ENCODE measurements around the gene ZNF710.

The ZNF710 gene

DNA sequence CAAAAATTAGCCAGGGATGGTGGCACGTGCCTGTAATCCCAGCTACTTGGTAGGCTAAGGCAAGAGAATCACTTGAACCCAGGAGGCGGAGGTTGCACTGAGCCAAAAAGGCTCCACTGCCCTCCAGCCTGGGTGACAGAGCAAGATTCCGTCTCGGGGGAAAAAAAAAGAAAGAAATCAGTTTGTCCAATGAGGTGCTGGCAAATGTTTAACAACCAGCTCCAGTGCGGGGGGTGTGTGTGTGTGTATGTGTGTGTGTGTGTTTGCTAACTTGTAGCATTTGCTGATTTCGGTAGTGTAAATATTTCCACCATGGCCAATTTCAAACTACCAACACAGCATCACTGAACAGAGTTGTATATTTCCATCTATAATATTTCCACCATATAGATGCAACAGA, 124.9 kb downstream of the ZNF710 start:
- H3K9me2 ChIP-seq (replicated peaks; ENCODE audit: low read depth, low read length), result no peaks in the 10 kb centered on the region
- no peaks in the 10 kb centered on the region for H3K79me2 ChIP-seq (ENCODE audit: insufficient read depth, low read length)
- H3K4me3 ChIP-seq (ENCODE audit: low read length, poor library complexity, severe bottlenecking), result no peak overlapping the region
- H3K27me3 ChIP-seq (ENCODE audit: insufficient read depth, low read length, poor library complexity, severe bottlenecking), result no peaks in the 10 kb centered on the region
- H2AFZ ChIP-seq (ENCODE audit: low read length), result no peak overlapping the region
- no peaks in the 10 kb centered on the region for H3K36me3 ChIP-seq (ENCODE audit: insufficient read depth, low read length)
- TF ChIP-seq, protein P1, sequence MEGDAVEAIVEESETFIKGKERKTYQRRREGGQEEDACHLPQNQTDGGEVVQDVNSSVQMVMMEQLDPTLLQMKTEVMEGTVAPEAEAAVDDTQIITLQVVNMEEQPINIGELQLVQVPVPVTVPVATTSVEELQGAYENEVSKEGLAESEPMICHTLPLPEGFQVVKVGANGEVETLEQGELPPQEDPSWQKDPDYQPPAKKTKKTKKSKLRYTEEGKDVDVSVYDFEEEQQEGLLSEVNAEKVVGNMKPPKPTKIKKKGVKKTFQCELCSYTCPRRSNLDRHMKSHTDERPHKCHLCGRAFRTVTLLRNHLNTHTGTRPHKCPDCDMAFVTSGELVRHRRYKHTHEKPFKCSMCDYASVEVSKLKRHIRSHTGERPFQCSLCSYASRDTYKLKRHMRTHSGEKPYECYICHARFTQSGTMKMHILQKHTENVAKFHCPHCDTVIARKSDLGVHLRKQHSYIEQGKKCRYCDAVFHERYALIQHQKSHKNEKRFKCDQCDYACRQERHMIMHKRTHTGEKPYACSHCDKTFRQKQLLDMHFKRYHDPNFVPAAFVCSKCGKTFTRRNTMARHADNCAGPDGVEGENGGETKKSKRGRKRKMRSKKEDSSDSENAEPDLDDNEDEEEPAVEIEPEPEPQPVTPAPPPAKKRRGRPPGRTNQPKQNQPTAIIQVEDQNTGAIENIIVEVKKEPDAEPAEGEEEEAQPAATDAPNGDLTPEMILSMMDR (conservative IDR thresholded peaks at IDR 0.05; ENCODE audit: low read length), result no peak
- no peak for TF ChIP-seq EZH2phosphoT487 (IDR thresholded peaks at IDR 0.05; ENCODE audit: borderline replicate concordance)
- no peaks in the 10 kb centered on the region for H3K4me1 ChIP-seq (ENCODE audit: insufficient read depth, low read length, poor library complexity, severe bottlenecking)
- no peaks in the 10 kb centered on the region for H4K20me1 ChIP-seq (ENCODE audit: insufficient read depth, low read length, poor library complexity, severe bottlenecking)
- no peaks in the 10 kb centered on the region for H3F3A ChIP-seq (ENCODE audit: low read depth)
- no peak overlapping the region for H3K4me2 ChIP-seq (ENCODE audit: low read depth, low read length, poor library complexity, severe bottlenecking)
- H3K9ac ChIP-seq (ENCODE audit: low read depth, low read length, poor library complexity, severe bottlenecking), result no peak overlapping the region
- H3K9me3 ChIP-seq (ENCODE audit: insufficient read depth, low read depth, low read length), result no peaks in the 10 kb centered on the region

DNA sequence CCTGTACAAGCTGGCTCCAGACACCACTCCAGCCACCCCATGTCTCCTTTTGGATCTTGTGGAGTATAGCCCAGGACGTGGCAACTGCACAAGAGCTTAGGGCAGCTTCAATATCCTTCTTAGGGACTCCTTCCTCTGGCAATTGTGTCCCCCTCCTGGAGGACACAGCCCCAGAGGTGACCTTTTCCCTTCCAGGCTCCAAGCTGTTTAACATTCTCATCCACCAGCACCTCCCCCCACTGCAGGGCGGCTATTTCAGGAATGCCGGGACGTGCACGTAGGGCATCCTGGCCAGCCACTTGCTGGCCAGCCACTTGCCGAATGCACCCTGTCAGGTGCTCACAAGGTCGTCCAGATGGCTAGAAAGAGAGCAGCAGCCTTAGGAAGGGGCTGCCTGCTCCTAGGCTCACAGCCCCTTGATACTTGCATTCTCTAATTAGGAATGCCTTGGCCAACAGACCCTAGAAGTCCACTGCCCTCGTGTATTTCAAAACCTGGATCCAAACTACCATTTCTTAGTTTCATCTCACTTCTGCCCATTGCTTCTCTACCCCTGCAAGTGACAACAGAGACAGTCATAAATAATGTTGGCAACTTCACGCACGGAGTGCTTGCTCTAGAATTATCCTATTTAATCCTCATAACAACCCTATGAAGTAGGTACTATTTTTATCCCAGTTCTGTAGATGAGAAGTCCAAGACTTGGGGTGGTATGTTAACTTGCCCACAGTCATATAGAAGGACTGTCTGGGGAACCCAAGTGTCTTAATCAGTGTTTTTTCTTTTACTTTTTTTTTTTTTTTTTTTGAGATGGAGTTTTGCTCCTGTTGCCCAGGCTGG, 125.7 kb downstream of the ZNF710 start:
- Histone ChIP-seq H3K4me2 (ENCODE audit: low read depth, low read length, poor library complexity, severe bottlenecking) (no peak overlapping the region), H3K9me2 (replicated peaks; ENCODE audit: low read depth, low read length) (no peaks in the 10 kb centered on the region), H4K20me1 (ENCODE audit: insufficient read depth, low read length, poor library complexity, severe bottlenecking) (no peaks in the 10 kb centered on the region), H3K4me3 (ENCODE audit: low read length, poor library complexity, severe bottlenecking) (no peak overlapping the region), H3K79me2 (ENCODE audit: insufficient read depth, low read length) (no peaks in the 10 kb centered on the region), H3F3A (ENCODE audit: low read depth) (no peaks in the 10 kb centered on the region), H3K9ac (ENCODE audit: low read depth, low read length, poor library complexity, severe bottlenecking) (no peak overlapping the region), H3K27me3 (ENCODE audit: insufficient read depth, low read length, poor library complexity, severe bottlenecking) (no peaks in the 10 kb centered on the region), H3K9me3 (ENCODE audit: insufficient read depth, low read depth, low read length) (no peaks in the 10 kb centered on the region), H3K36me3 (ENCODE audit: insufficient read depth, low read length) (no peaks in the 10 kb centered on the region), H3K4me1 (ENCODE audit: insufficient read depth, low read length, poor library complexity, severe bottlenecking) (no peaks in the 10 kb centered on the region), H2AFZ (ENCODE audit: low read length) (no peak overlapping the region)
- TF ChIP-seq, protein P1 (conservative IDR thresholded peaks at IDR 0.05; ENCODE audit: low read length), result no peak
- no peak for TF ChIP-seq EZH2phosphoT487 (IDR thresholded peaks at IDR 0.05; ENCODE audit: borderline replicate concordance)

DNA sequence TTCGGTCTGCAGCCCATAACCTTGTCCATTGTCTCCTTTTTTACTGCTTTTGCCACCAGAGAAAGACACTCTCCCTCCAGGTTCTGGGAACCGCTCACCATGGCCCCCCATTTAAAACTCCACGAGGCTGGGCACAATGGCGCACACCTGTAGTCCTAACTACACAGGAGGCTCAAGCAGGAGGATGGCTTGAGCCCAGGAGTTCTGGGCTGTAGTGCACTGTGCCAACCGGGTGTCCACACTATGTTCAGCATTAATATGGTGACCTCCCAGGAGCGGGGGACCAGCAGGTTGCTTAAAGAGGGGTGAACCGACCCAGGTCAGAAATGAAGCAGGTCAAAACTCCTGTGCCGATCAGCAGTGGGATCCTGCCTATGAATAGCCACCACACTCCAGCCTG, 129.2 kb downstream of the ZNF710 start:
- Histone ChIP-seq H3K9ac (ENCODE audit: low read depth, low read length, poor library complexity, severe bottlenecking) (no peak overlapping the region), H3K27me3 (ENCODE audit: insufficient read depth, low read length, poor library complexity, severe bottlenecking) (no peaks in the 10 kb centered on the region), H3K36me3 (ENCODE audit: insufficient read depth, low read length) (no peaks in the 10 kb centered on the region), H3K9me2 (replicated peaks; ENCODE audit: low read depth, low read length) (no peaks in the 10 kb centered on the region), H3K4me3 (ENCODE audit: low read length, poor library complexity, severe bottlenecking) (no peak overlapping the region), H4K20me1 (ENCODE audit: insufficient read depth, low read length, poor library complexity, severe bottlenecking) (no peaks in the 10 kb centered on the region), H3F3A (ENCODE audit: low read depth) (no peaks in the 10 kb centered on the region), H3K9me3 (ENCODE audit: insufficient read depth, low read depth, low read length) (no peaks in the 10 kb centered on the region), H3K4me2 (ENCODE audit: low read depth, low read length, poor library complexity, severe bottlenecking) (no peak overlapping the region), H3K79me2 (ENCODE audit: insufficient read depth, low read length) (no peaks in the 10 kb centered on the region), H3K4me1 (ENCODE audit: insufficient read depth, low read length, poor library complexity, severe bottlenecking) (no peaks in the 10 kb centered on the region), H2AFZ (ENCODE audit: low read length) (no peak overlapping the region)
- TF ChIP-seq EZH2phosphoT487 (IDR thresholded peaks at IDR 0.05; ENCODE audit: borderline replicate concordance), result no peak
- TF ChIP-seq, protein P1 (conservative IDR thresholded peaks at IDR 0.05; ENCODE audit: low read length), result no peak
